Measurements from ENCODE around the gene PREB.

PREB gene

GRCh38 chr2:27152102-27152795 lies 17.8 kb upstream of the PREB start:
- no peak for DNase-seq

GRCh38 chr2:27150639-27151230 lies 16.3 kb upstream of the PREB start:
- no peak for DNase-seq

DNA sequence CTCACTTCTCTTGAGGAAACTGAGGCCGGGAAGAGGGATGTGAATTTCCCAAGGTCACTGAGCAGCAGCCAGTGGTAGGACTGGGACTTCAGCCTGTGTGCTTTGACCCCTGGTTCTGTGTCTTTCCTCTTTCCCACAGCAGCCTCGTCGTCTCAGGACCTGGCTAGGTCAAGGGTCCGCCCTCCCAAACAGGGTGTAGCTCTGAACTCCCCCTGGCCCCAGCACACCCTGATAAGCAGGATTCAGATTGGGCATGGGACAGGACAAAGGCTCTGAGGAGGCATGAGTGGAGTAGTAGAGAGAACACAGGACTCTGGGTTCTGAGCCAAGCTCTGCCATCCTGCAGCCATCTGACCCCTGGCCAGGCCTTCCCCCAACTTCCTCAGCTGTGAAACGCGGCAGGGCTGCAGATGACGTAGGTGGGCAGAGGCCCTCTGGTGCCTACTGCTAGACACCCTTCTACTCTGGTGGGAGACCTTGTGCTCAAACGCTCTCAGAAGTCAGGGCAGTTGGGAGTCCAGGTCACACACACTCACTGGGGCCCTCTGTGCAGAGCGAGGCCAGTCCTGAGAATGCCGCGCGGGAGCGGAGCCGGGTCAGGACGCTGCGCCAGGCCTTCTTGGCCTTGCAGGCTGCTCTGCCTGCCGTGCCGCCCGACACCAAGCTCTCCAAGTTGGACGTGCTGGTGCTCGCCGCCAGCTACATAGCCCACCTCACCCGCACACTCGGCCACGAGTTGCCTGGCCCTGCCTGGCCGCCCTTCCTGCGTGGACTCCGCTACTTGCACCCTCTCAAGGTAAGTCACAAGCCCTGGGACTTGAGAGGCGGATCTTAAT lies 15.4 kb upstream of the PREB start:
- DNase-seq: no peak

DNA sequence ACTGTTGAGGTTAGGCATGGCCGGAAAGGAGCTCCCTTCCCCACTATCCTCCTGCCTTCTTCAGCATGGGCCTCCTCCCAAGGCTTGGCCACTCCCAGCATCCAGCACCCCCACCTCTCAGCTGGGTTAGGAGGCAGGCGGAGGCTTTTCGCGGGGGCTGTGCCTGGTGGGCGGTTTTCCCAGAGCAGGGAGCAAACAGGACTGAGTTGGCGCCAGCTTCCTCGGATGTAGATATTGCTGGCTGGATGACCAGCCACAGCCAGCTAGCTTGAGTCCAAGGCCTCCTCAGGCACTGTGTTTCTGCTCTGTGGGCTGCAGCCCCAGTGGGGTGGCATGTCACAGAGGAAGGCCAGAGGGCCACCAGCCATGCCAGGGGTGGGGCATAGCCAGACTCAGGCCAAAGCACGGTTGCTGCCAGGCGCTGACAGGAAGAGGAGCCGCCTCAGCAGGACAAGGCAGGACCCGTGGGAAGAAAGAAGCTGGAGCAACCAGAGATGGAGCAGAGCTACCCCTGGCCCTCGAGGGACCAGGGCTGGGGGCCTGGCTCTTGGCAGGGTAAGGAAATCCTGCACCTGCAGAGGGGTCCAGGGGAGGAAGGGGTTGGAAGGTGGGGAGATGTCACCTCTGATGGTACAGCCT lies 14.5 kb upstream of the PREB start, which contains the start of gene TCF23:
TSS of gene TCF23 (plus strand) at position 204 of the 639 bp plus-strand sequence. CDS start at position 334, 130 bp downstream.
- no peak for DNase-seq

DNA sequence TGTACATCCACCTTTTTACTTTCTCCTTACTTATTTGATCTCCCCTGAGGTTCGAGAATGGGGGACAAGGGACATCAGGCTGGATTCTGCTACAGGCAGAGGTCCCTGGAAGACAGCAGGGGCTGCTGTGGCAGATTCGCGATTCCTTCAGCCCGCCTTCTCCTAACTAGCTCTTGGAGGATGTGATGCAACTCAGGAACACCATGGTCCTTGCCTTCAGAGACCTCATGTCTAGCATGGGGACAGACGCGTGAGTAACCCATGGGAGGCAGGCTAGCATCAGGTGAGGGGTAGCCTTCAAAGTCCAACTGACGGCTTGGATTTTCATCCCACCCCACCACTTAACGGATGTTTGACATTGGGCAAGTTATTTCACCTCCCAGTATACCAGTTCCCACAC lies 13.5 kb upstream of the PREB start:
- no peak for DNase-seq

DNA sequence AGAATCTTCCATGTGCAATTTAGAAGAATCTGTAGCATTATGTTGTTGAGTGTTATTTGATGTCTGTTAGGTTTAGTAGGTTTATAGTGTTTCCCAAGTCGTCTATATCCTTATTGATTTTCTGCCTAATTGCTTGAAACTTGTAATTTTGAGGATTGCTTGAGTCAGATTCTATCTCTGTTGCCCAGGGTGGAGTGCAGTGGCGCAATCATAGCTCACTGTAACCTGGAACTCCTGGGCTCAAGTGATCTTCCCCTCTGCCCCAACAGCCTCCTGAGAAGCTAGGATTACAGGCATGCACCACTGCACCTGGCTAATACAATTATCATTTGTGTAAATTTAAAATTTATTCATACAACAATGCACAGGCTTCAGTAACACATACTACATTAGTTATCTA lies 11.2 kb upstream of the PREB start:
- no peak for DNase-seq

DNA sequence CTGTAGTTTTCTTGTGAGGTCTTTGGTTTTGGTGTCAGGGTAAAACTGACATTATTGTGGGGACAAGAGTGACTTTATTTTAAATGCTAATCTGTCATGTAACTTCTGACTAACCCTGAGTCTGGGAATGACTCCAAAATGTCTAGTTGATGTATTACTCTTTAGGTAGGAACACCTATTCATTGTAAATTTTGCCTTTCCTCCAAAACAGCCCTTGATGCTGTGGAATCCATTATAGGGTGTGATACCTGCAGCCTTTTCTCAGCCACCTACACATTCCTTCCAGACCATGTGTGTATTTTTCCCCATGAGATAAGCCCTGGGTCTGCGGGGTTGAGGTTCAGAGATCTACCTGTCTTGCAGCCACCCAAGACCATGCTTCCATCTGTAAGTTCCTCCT lies 8.8 kb upstream of the PREB start:
- DNase-seq: no peak

DNA sequence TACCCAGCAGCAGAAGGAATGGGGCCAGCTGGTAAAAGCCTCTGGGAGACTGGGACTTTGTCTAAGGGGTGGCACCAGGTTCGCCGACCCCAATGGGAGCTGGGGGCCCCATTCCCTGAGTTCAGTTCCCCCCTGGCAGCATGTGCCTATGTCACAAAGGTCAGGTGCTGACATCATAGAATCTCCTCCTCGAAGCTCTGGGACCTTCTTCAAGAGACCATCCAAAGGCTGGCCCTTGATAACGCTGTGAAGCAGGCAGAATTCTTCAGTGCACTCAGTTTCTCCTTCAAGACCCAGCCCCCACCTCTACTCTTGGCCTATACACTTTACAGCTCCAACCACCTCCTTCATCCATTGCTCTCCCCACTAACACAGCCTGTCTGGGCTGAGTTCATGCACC lies 4.9 kb upstream of the PREB start, which contains the start of gene PRR30:
TSS of gene PRR30 (minus strand) at position 101 of the 400 bp plus-strand sequence. CDS start 1,081 bp downstream, outside the sequence.
- no peak for DNase-seq

GRCh38 chr2:27138111-27138510 lies 3.7 kb upstream of the PREB start:
- no peak for DNase-seq

- no peak for DNase-seq
Observed at GRCh38 chr2:27137322-27137935, 3.0 kb upstream of the PREB start.

DNA sequence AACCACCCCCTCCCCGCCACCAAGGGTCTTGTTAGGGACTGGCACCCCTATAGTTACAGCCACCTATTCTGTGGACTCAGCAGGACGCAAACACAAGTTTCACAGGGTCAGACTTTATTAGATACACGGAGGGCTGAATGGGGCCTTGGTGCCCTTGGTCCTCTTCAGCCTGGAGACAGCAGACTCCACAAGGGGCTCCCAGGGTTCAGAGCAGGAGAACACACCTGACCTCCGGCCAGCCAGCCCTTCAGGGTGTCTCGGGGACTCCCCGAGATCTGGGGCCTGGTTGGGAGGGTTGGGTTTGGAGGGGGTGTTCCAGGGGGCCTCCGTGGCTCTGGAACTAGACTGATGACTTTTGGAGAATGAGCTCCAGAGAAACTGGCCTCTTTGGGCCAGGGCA lies 2.3 kb upstream of the PREB start:
- no peak for DNase-seq

DNA sequence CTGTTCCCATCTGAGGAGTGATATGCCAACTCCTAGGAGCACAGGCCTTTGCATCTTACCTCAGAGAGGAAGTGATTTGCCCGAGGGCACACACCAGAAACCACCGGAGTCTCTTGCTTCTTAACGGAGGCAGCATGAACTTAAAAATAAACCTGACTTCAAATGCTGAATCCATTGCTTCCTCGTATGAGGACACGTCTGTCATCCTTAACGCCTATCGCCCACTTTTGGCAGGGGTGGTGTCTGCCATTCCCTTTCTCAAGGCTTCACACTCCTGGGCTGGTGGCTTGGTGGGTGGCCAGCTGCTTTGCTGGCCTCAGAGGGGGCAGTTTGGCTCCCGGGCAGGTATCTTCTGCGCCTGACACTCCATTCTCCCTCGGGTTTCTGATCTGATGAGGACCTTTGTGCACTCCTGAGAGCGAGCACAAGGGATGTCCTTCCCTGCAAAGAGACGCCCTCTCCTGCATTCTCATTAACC lies 1.1 kb upstream of the PREB start:
- DNase-seq: no peak

DNA sequence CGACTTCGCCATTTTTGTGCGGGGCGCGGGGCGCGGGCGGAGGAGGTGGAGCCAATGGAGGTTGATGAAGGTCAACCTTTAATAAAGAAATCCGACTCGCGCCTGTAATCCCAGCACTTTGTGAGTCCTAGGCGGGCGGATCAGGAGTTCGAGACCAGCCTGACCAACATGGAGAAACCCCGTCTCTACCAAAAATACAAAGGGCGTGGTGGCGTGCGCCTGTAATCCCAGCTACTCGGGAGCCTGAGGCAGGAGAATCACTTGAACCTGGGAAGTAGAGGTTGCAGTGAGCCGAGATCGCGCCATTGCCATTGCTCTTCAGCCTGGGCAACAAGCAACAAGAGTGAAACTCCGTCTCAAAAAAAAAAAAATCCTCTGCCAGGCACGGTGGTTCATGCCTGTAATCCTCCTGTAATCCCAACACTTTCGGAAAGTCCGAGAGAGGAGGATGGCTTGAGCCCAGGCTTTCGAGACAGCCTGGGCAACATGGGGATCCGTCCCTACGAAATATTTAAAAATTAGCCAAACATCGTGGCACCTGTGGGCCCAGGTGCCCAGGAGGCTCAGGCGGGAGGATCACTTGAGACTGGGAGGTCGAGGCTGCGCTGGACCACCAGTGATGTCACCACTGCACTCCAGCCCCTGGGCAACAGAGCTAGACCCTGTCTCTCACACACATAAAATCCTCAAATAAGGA lies 493 bp upstream of the PREB start:
- DNase-seq: no peak

DNA sequence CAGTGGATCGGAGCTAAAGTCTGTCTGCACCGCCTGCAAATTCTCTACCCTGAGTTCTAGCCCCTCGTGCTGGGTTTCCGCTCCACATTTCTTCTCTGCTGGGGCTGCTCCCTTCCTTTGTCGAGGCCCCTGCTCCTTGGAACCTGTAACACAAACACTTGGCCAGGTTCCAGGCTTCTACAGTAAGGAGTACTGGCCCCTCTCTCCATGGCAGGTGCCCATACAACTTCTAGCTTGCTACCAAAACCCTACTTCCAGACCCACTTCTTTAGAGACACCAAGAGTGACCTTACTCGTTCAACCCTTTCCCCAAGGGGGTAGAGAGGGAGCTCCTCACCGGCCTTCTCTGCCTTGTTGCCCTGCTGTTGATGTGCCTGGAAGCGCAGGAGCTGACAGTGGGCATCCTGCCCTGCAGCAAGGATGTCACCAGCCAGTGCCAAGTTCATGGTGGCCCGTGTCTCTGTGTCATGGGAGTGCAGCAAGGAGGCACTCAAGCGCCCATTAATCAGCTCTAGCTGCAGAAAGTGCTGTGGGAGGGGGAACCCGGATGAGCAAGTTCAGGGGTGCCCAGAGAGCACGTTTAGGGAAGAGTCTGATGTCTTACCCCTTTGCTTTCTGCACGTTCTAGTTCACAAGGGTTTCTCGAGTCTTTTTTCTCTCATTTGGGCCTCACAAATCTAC lies 1.1 kb downstream of the PREB start:
- DNase-seq: no peak

DNA sequence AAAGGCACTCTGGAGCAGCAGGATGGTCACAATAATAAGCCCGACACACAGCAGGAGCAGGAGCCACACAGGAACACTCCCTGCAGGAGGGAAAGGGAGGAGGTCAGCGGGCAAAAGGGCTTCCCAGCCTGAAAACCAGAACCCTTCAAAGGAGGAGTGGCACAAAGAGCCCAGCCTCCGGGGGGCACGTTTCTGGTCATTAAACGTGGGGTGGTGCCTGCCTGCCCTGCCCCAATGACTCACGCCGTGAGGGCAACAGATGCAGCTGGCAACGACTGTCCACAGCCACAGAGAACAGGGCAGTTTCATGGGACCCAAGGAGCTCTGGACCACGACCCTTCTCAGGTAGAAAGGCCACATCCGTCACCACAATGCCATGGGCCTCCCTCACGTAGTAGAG lies 3.0 kb downstream of the PREB start:
- DNase-seq: no peak

DNA sequence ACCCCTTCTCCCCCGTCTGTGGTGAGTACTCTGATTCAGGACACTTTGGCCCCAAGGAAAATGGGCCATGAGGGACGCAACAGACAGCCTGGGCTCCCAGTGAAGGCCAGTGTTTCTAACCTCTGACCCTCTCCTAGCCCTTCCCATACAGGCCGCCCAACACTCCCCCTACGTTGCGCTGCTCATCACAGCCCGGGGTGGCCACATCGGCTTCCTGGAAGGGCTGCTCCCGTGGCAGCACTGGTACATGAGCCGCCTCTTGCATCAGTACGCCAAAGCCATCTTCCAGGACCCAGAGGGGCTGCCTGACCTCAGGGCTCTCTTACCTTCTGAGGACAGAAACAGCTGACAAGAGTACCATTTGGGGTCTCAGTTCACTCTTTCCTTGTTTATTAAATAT lies 4.0 kb downstream of the PREB start:
- no peak for DNase-seq

DNA sequence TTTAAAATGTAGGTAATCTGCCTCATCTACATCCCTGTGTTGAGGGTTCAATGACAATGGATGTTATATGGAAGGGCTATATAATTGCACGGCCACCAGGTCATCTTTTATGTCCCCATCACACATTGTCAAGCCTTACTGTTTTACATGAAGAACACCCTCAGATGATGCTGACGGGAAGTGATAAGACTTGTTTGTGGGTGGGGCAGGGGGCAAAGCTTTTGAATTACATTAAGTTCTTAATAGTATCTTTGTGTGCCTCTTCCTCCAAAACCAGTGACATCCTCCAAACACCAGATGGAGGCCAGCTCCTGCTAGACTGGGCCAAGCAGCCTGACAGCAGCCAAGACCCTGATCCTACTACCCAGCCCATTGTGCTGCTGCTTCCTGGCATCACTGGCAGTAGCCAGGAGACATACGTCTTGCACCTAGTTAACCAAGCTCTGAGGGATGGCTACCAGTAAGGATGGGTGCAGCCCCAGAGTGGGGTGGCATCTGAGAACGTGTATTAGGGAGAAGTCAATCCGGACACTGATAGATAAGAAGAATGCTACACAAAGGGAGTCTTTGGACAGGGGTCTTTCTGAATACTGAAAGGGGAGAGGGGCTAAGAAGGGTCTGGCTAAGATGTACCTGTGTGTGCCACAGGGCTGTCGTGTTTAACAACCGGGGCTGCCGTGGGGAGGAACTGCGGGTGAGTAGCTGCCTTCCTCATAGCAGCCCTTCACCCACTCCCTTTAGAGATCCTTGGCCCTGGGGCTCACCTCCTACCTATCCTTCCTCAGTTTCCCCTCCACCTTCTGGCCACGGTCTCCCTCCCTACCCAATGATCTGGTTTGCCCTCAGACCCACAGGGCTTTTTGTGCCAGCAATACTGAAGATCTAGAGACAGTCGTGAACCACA lies 5.5 kb downstream of the PREB start:
- no peak for DNase-seq

DNA sequence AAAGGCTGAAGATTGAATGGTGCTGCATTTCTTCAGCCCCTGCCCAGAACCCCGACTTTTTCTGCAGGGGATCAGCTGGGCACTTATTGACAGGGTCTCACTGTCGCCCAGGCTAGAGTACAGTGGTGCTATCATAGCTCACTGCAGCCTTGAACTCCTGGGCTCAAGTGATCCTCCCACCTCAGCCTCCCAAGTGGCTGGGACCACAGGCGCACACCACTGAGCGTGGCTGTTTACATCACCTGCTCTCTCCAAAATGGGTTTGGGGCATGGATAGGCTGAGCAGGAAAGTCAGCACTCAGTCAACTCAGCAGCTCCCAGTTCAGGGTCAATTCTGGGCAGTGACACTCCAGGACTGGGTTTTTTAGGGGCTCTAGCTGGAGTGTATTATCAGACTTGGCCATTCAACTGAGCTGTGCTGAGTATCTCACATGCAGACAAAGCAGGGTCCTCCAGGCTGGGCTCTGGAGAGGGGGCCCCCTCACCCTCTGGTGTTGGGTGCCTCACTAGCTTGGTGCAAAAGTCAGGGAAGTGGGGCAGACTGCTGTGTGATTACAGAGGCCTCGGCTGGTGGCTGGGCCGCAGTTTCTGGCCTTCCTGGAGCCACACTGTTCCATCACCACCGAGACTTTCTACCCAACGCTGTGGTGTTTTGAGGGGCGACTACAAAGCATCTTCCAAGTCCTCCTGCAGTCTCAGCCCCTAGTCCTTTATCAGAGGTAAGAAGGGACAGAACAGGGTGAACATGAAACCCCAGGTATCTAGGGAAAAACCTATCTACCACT lies 6.4 kb downstream of the PREB start:
- DNase-seq: no peak

GRCh38 chr2:27126252-27126710 lies 8.2 kb downstream of the PREB start:
- no peak for DNase-seq

Measured in NCI-H1694 (cell line).